OCI-LY1 (cell line): ENCODE data around the gene SH3PXD2A.

Experiments
- CTCF ChIP-seq: fragments of 200-600 bp; sonication (generic), shearing (Covaris generic); IDR thresholded peaks from 2 replicates; pipeline ENCODE4 v1.5.1; 2017; ENCODE audit warnings: mild to moderate bottlenecking, antibody characterized with exemption, low read length, moderate library complexity, mixed read lengths
- EZH2 ChIP-seq: fragments of 200-600 bp; sonication (generic), shearing (Covaris generic); IDR thresholded peaks from 2 replicates; pipeline ENCODE4 v1.8.0; 2017; ENCODE audit warnings: borderline replicate concordance, mixed run types, mild to moderate bottlenecking, antibody characterized with exemption, low read length, moderate library complexity, mixed read lengths

- TF ChIP-seq CTCF (no peak), EZH2 (no peak)
These were observed 108.0 kb downstream of the SH3PXD2A start for GRCh38 chr10:103747193-103747865.
